OCI-LY1 (cell line): ENCODE data around the gene PNPLA7.

Source experiments
- EZH2 ChIP-seq: fragments of 200-600 bp; sonication (generic), shearing (Covaris generic); IDR thresholded peaks from 2 replicates; pipeline ENCODE4 v1.8.0; 2017; ENCODE audit warnings: borderline replicate concordance, mixed run types, mild to moderate bottlenecking, antibody characterized with exemption, low read length, moderate library complexity, mixed read lengths
- TF ChIP-seq, protein P1 (sequence below): fragments of 200-600 bp; sonication (generic), shearing (Covaris generic); IDR thresholded peaks from 2 replicates; pipeline ENCODE4 v1.5.1; 2017; ENCODE audit warnings: mild to moderate bottlenecking, antibody characterized with exemption, low read length, moderate library complexity, mixed read lengths

DNA sequence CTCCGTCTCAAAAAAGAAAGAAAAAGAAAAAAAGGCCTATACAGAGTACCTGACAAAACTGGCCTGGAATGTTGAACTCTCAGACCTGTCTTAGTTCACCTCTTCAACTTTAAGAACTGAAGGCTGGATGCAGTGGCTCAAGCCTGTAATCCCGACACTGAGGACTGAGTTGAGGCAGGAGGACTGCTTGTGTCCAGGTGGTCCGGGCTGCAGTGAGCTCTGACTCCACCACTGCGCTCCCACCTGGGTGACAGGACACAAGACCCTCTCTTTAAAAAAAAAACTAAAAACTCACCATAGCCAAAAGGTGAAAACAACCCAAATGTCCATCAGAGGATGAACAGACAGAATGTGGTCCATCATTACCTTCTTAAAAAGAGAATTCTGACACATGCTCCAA is 7.9 kb upstream of the PNPLA7 start:
- TF ChIP-seq, protein P1, sequence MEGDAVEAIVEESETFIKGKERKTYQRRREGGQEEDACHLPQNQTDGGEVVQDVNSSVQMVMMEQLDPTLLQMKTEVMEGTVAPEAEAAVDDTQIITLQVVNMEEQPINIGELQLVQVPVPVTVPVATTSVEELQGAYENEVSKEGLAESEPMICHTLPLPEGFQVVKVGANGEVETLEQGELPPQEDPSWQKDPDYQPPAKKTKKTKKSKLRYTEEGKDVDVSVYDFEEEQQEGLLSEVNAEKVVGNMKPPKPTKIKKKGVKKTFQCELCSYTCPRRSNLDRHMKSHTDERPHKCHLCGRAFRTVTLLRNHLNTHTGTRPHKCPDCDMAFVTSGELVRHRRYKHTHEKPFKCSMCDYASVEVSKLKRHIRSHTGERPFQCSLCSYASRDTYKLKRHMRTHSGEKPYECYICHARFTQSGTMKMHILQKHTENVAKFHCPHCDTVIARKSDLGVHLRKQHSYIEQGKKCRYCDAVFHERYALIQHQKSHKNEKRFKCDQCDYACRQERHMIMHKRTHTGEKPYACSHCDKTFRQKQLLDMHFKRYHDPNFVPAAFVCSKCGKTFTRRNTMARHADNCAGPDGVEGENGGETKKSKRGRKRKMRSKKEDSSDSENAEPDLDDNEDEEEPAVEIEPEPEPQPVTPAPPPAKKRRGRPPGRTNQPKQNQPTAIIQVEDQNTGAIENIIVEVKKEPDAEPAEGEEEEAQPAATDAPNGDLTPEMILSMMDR = no peak
- no peak for TF ChIP-seq EZH2
